ENCODE measurements around the gene ARHGEF12. TPM values are rescaled to one million over a fixed set of nuclear protein-coding genes. Genes with fewer than 3 reads are reported as not detected.

ARHGEF12 gene
- total RNA-seq, 1 donor from 2014 or later = 121 TPM

- Histone ChIP-seq H3K4me1 (no peaks in the 10 kb centered on the region), H3K27ac (no peak overlapping the region), H3K27me3 (ENCODE audit: low read depth) (peaks cover 57% of the 10 kb centered on the region), H3K4me3 (no peak overlapping the region), H3K36me3 (no peaks in the 10 kb centered on the region), H3K9me3 (no peaks in the 10 kb centered on the region)
- TF ChIP-seq CTCF (IDR thresholded peaks at IDR 0.05) = no peak
- intact Hi-C loops (cut with DNase I) = loop anchor here (10.0 kb wide), 1 partner anchor 185 kb away; no protein-coding TSS in a partner anchor
- no peak for ATAC-seq
- no peak for DNase-seq
Observed at GRCh38 chr11:120509346-120510053, 173.3 kb downstream of the ARHGEF12 start.

- H3K4me1 ChIP-seq = no peaks in the 10 kb centered on the region
- peak; percentile 7 for DNase-seq
- H3K27ac ChIP-seq = no peak overlapping the region
- peaks cover 59% of the 10 kb centered on the region for H3K27me3 ChIP-seq (ENCODE audit: low read depth)
- no peaks in the 10 kb centered on the region for H3K9me3 ChIP-seq
- peak overlapping the region; percentile 50 for H3K4me3 ChIP-seq
- no peak for TF ChIP-seq CTCF (IDR thresholded peaks at IDR 0.05)
- ATAC-seq = peak in 1 of 2 donors; percentile 4
- H3K36me3 ChIP-seq = no peaks in the 10 kb centered on the region
- intact Hi-C loops (cut with DNase I) = loop anchor here (10.0 kb wide), 1 partner anchor 184 kb away; no protein-coding TSS in a partner anchor
Observed at GRCh38 chr11:120510406-120511115, 174.3 kb downstream of the ARHGEF12 start.

DNA sequence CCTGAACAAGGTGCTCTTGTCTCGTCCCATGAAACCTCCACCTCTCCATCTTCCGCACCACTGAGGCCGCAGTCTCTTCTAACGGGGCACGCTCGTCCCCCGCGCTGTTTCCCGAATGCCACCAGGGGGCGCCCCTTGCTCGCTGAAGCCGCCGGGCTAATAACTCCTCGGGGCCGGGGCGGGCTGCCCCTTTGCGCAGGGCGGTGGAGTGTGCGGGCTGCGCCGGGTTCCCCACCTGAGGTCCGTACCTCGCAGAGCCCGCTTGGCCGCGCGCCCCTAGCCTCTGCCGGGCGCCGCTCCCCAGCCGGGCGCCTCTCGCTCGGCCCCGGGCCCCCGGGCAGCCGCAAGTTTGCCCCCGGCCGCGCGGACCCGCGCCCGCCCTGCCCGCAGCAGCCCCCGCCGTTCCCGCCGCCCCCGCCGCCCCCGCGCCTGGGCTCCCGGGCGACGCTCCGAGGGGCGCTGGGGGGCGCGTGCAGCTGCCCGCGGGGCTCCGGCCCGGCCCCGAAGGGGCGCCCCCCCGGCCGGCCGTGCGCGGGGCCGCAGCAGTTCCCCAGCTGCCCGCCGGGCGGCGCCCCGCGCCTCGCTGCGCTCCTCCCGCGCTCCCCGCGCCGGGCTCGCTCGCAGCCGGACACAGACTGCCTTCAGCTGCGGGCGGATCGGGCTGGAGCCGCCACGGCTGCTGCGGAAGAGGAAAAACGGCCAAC is 175.1 kb downstream of the ARHGEF12 start, which contains the start of gene GRIK4:
TSS of gene GRIK4 (plus strand) at position 633 of the 704 bp plus-strand sequence. CDS start 148,571 bp downstream, outside the sequence.
- DNase-seq = peak; percentile 85
- Histone ChIP-seq H3K27me3 (ENCODE audit: low read depth) (peaks cover 53% of the 10 kb centered on the region), H3K36me3 (no peaks in the 10 kb centered on the region), H3K27ac (no peak within 1 kb of the TSS), H3K4me3 (peak within 1 kb of the TSS; percentile 50), H3K4me1 (no peaks in the 10 kb centered on the region), H3K9me3 (no peaks in the 10 kb centered on the region)
- ATAC-seq = peak; percentile 85 to 88
- peak; percentile 97 for TF ChIP-seq CTCF (IDR thresholded peaks at IDR 0.05)
- intact Hi-C loops (cut with DNase I) = loop anchor here (10.0 kb wide), 1 partner anchor 184 kb away; no protein-coding TSS in a partner anchor

- Histone ChIP-seq H3K4me3 (peak overlapping the region; percentile 33), H3K36me3 (no peaks in the 10 kb centered on the region), H3K4me1 (peaks cover 3% of the 10 kb centered on the region), H3K27me3 (ENCODE audit: low read depth) (peaks cover 51% of the 10 kb centered on the region), H3K9me3 (no peaks in the 10 kb centered on the region), H3K27ac (no peak overlapping the region)
- TF ChIP-seq CTCF (IDR thresholded peaks at IDR 0.05) = no peak
- DNase-seq (peak; percentile 47), ATAC-seq (no peak)
- intact Hi-C loops (cut with DNase I) = loop anchor here (10.0 kb wide), 1 partner anchor 183 kb away; no protein-coding TSS in a partner anchor
Observed at GRCh38 chr11:120511820-120512738, 175.9 kb downstream of the ARHGEF12 start.

All from lower lobe of right lung (tissue), 2 donors.